ENCODE results near the gene PKD2L1.

DNA sequence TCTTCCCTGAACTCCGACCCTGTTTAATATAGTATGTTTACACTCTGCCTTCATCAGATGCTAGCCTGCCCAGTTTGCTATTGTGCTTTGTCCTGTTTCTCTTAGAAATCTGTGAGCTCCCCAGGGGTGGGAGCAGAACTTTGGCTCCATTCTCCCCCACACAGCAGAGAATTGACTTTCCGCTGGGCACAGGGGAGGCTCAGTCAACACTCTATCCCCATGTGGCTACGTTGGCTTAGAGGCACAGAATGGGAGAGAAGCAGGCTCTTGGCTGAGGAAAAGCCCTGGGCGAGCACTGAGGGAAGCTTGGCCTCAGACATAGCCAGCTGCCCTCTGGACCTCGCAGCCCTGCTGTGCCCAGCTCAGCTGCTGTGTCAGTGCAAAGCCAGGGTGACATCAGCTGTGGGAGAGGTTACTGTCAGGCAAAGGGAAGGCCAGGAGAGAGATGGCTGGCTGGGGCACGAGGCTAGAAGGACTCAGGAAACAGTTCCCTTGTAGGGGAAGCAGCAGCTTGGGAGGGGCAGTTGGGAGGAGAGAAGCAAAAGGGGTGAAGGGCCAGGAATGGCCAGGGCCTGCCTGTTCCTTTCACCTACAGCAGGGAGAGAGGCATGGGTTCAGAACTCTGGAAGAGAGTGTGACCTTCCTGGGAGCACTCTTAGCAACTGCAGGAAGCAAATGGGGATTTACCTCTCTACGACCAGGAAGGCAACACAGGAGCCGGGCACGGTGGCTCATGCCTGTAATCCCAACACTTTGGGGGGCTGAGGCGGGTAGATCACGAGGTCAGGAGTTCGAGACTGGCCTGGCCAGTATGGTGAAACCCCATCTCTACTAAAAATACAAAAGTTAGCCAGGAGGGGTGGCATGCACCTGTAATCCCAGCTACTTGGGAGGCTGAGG is 11.2 kb upstream of the PKD2L1 start:
- TF ChIP-seq, protein P1, sequence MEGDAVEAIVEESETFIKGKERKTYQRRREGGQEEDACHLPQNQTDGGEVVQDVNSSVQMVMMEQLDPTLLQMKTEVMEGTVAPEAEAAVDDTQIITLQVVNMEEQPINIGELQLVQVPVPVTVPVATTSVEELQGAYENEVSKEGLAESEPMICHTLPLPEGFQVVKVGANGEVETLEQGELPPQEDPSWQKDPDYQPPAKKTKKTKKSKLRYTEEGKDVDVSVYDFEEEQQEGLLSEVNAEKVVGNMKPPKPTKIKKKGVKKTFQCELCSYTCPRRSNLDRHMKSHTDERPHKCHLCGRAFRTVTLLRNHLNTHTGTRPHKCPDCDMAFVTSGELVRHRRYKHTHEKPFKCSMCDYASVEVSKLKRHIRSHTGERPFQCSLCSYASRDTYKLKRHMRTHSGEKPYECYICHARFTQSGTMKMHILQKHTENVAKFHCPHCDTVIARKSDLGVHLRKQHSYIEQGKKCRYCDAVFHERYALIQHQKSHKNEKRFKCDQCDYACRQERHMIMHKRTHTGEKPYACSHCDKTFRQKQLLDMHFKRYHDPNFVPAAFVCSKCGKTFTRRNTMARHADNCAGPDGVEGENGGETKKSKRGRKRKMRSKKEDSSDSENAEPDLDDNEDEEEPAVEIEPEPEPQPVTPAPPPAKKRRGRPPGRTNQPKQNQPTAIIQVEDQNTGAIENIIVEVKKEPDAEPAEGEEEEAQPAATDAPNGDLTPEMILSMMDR (IDR thresholded peaks at IDR 0.05; ENCODE audit: insufficient read depth, low read depth, low read length) = no peak
- TF ChIP-seq EZH2 (IDR thresholded peaks at IDR 0.05; ENCODE audit: insufficient read depth, low read length) = no peak

Measured in astrocyte (in vitro differentiated cells and primary cell).